HG03039 (cell line): ENCODE data around the gene RBPMS2.

Source experiments
- ATAC-seq: cut with Tn5 transposase; IDR thresholded peaks from one replicate; pipeline ENCODE4 v1.9.1; 2021; ENCODE audit warnings: mild to moderate bottlenecking, moderate library complexity; ENCODE audit not compliant: unreplicated experiment

RBPMS2 gene

GRCh38 chr15:64731805-64732151 is 43.6 kb downstream of the RBPMS2 start:
- ATAC-seq = no peak

GRCh38 chr15:64731012-64731804 is 44.2 kb downstream of the RBPMS2 start:
- no peak for ATAC-seq

- ATAC-seq = no peak
Observed at GRCh38 chr15:64730151-64730550, 45.2 kb downstream of the RBPMS2 start.

- no peak for ATAC-seq
Observed at GRCh38 chr15:64720188-64720587, 55.2 kb downstream of the RBPMS2 start.

- ATAC-seq = no peak
Observed at GRCh38 chr15:64717735-64718495, 57.5 kb downstream of the RBPMS2 start.

GRCh38 chr15:64717130-64717529 is 58.3 kb downstream of the RBPMS2 start:
- no peak for ATAC-seq

- no peak for ATAC-seq
Observed at GRCh38 chr15:64716452-64716851, 58.9 kb downstream of the RBPMS2 start.

GRCh38 chr15:64713592-64713991 is 61.8 kb downstream of the RBPMS2 start:
- no peak for ATAC-seq

GRCh38 chr15:64712353-64712752 is 63.0 kb downstream of the RBPMS2 start:
- no peak for ATAC-seq

- ATAC-seq = no peak
Observed at GRCh38 chr15:64710676-64711428, 64.5 kb downstream of the RBPMS2 start.

- ATAC-seq = no peak
Observed at GRCh38 chr15:64706011-64706911, 69.1 kb downstream of the RBPMS2 start.

GRCh38 chr15:64705006-64705405 is 70.4 kb downstream of the RBPMS2 start:
- ATAC-seq = no peak

- no peak for ATAC-seq
Observed at GRCh38 chr15:64703632-64703959, 71.8 kb downstream of the RBPMS2 start.

GRCh38 chr15:64702816-64703631 is 72.4 kb downstream of the RBPMS2 start:
- peak; percentile 82 for ATAC-seq

GRCh38 chr15:64701482-64702184 is 73.8 kb downstream of the RBPMS2 start:
- no peak for ATAC-seq

GRCh38 chr15:64701051-64701450 is 74.3 kb downstream of the RBPMS2 start:
- no peak for ATAC-seq

GRCh38 chr15:64699751-64700388 is 75.5 kb downstream of the RBPMS2 start:
- ATAC-seq = no peak

- no peak for ATAC-seq
Observed at GRCh38 chr15:64698823-64699222, 76.6 kb downstream of the RBPMS2 start.

GRCh38 chr15:64697911-64698369 is 77.4 kb downstream of the RBPMS2 start:
- ATAC-seq = no peak
